ENCODE measurements around the gene ATF7.

Gene ATF7

GRCh38 chr12:53505086-53505485 is 121.1 kb downstream of the ATF7 start:
- Mint-ChIP-seq H3K9me3 (no peaks in the 10 kb centered on the region), H3K36me3 (ENCODE audit: low read depth) (peaks cover 7% of the 10 kb centered on the region), H3K4me1 (peaks cover 21% of the 10 kb centered on the region), H3K27ac (no peak overlapping the region), H3K4me3 (no peak overlapping the region), H3K27me3 (peaks cover 1% of the 10 kb centered on the region)
- DNase-seq (no peak), ATAC-seq (no peak)

- H3K27ac Mint-ChIP-seq = no peak overlapping the region
- H3K27me3 Mint-ChIP-seq = peaks cover 1% of the 10 kb centered on the region
- H3K4me3 Mint-ChIP-seq = no peak overlapping the region
- peaks cover 7% of the 10 kb centered on the region for H3K36me3 Mint-ChIP-seq (ENCODE audit: low read depth)
- H3K4me1 Mint-ChIP-seq = peaks cover 26% of the 10 kb centered on the region
- no peak for ATAC-seq
- H3K9me3 Mint-ChIP-seq = no peaks in the 10 kb centered on the region
- DNase-seq = no peak
These were observed 121.9 kb downstream of the ATF7 start for GRCh38 chr12:53504004-53504920.

DNA sequence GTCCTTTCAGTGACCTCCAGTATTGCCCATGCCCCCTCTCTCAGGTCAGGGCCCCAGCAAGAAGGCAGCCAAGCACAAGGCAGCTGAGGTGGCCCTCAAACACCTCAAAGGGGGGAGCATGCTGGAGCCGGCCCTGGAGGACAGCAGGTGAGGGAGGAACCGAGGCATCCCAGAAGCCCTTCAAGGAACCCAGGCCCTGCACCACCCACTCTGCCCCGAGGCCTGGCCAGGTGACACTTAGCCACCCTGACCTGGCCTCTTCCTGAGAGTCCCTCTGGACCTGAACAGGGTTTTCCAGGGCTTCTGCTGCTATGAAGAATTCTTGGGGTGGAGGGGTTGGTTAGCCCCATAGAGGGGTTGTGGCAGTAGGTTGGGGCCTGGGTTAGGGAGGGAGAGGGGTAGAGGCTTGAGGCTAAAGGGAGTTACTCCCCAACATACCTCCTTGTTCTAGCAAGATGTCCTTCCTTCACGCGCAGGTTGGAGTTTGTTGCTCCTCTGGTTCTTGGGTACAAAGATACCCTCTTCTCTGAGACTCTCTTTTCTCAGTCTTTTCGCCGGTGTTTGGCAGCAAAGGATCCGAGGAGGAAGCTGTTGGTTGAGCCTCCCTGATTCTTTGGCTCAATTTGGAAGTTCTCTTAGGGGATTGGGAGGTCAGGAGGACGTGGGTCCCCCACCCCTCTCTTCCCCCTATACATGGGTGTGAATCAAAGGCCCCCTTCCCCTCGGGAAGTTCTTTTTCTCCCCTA is 123.0 kb downstream of the ATF7 start:
- Mint-ChIP-seq H3K36me3 (ENCODE audit: low read depth) (peaks cover 7% of the 10 kb centered on the region), H3K4me1 (peaks cover 32% of the 10 kb centered on the region), H3K9me3 (no peaks in the 10 kb centered on the region), H3K27ac (no peak overlapping the region), H3K27me3 (peaks cover 1% of the 10 kb centered on the region), H3K4me3 (peak overlapping the region; percentile 88)
- DNase-seq = no peak
- no peak for ATAC-seq

- no peak for DNase-seq
- peaks cover 7% of the 10 kb centered on the region for H3K36me3 Mint-ChIP-seq (ENCODE audit: low read depth)
- H3K4me1 Mint-ChIP-seq = peaks cover 36% of the 10 kb centered on the region
- H3K9me3 Mint-ChIP-seq = no peaks in the 10 kb centered on the region
- H3K27ac Mint-ChIP-seq = peak overlapping the region; percentile 90
- peaks cover 1% of the 10 kb centered on the region for H3K27me3 Mint-ChIP-seq
- peak overlapping the region; percentile 88 for H3K4me3 Mint-ChIP-seq
- no peak for ATAC-seq
These were observed 123.9 kb downstream of the ATF7 start for GRCh38 chr12:53502331-53502730.

- Mint-ChIP-seq H3K27me3 (peaks cover 1% of the 10 kb centered on the region), H3K4me1 (peaks cover 37% of the 10 kb centered on the region)
- no peak for DNase-seq
These were observed 124.5 kb downstream of the ATF7 start for GRCh38 chr12:53501615-53502181.

GRCh38 chr12:53500776-53501614 is 125.2 kb downstream of the ATF7 start, which contains the start of gene TARBP2:
Gene TARBP2 (plus strand): TSS chr12:53501283. CDS start chr12:53501409, 126 bp downstream.
- Mint-ChIP-seq H3K9me3 (no peaks in the 10 kb centered on the region), H3K27me3 (peaks cover 1% of the 10 kb centered on the region), H3K4me3 (peak within 1 kb of the TSS; percentile 88), H3K36me3 (ENCODE audit: low read depth) (peaks cover 7% of the 10 kb centered on the region), H3K4me1 (peaks cover 37% of the 10 kb centered on the region), H3K27ac (peak within 1 kb of the TSS; percentile 90)
- ATAC-seq (peak; percentile 84), DNase-seq (peak; percentile 92)

More at GRCh38 chr12:53501615-53502181, 124.5 kb downstream of the ATF7 start:
- Mint-ChIP-seq H3K36me3 (ENCODE audit: low read depth) (peaks cover 7% of the 10 kb centered on the region), H3K27ac (peak overlapping the region; percentile 90), H3K9me3 (no peaks in the 10 kb centered on the region), H3K4me3 (peak overlapping the region; percentile 88)
- ATAC-seq = no peak

DNA sequence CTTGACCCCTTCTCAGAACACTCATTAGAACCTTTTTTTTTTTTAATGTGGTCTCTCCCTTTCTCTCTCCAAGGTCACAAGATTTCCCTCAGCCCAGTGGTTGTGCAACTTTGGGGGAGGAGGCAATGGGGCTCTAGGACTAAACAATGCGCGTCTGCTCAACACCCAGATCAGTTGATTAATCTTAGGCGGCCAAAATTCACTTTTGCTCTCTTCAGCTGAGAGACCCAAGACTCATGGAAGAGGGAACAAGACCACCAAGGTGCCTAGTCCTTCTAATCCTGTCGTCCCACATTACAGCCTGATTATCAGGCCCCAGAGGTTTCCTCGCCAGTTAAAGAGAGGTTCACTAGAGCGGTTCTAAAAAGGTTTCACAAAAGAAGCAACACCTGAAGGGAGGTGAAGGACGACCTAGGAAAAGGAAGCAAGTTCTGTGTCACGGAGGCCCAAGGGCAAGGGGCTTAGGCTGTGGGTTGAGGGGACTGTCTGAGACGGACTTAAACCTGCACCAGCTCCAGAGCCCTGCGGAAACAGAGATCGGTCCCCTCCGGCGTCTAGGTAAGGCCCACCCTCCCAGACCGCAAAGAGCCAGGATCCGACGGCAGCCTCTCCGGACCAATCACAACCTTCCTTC is 125.9 kb downstream of the ATF7 start:
- peaks cover 2% of the 10 kb centered on the region for H3K36me3 Mint-ChIP-seq (ENCODE audit: low read depth)
- DNase-seq (no peak), ATAC-seq (no peak)
- H3K4me1 Mint-ChIP-seq = peaks cover 37% of the 10 kb centered on the region
- peak overlapping the region; percentile 90 for H3K27ac Mint-ChIP-seq
- H3K27me3 Mint-ChIP-seq = peaks cover 1% of the 10 kb centered on the region
- peak overlapping the region; percentile 88 for H3K4me3 Mint-ChIP-seq
- no peaks in the 10 kb centered on the region for H3K9me3 Mint-ChIP-seq

GRCh38 chr12:53499266-53500141 is 126.7 kb downstream of the ATF7 start, which contains the start of gene MAP3K12:
Gene MAP3K12 (minus strand): TSS chr12:53499458. CDS start chr12:53487391, 12,067 bp downstream.
- Mint-ChIP-seq H3K27ac (peak within 1 kb of the TSS; percentile 90), H3K4me3 (peak within 1 kb of the TSS; percentile 88), H3K4me1 (peaks cover 37% of the 10 kb centered on the region), H3K27me3 (peaks cover 1% of the 10 kb centered on the region), H3K9me3 (no peaks in the 10 kb centered on the region), H3K36me3 (ENCODE audit: low read depth) (no peaks in the 10 kb centered on the region)
- ATAC-seq (no peak), DNase-seq (peak; percentile 68)

DNA sequence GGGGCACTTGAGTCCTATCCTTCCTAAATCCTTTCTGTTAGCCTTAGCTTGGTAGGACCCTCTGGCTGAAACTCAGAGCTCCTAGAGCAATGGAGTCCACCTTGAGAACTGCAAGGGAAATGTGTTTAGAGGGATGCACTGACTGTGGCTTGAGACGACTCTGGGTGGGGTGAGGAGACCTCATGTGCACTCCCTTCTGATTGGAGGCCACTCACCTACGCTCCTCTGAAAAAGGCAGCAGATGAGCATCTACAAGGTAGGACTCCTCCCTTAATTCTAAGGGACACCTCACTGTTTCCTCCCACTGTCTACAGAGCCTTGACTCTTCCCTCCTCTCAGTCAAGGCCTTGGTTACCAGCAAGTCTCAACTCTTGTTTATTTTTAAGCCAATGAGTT is 127.9 kb downstream of the ATF7 start:
- H3K27ac Mint-ChIP-seq = peak overlapping the region; percentile 44
- ATAC-seq (no peak), DNase-seq (no peak)
- H3K36me3 Mint-ChIP-seq (ENCODE audit: low read depth) = no peaks in the 10 kb centered on the region
- peaks cover 1% of the 10 kb centered on the region for H3K27me3 Mint-ChIP-seq
- H3K4me1 Mint-ChIP-seq = peaks cover 49% of the 10 kb centered on the region
- H3K4me3 Mint-ChIP-seq = peak overlapping the region; percentile 88
- no peaks in the 10 kb centered on the region for H3K9me3 Mint-ChIP-seq

DNA sequence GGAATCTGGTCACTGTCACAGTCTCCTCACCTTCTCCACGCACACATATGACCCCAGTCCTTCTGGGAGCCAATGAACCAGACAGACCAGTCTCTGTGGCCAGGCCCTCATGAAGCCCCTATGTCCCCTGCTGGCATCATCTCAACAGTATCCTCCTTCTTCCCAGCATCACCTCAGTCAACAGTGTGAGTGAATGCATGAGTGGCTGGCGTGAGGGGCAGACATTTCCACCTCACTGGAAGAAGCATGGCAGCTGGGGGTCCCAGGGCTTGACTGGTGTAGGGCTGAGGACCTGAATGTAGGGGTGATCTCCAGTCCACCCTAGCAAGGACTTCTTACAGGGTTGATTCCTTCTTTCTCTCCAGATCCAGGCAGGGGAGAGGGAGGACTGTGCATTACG is 128.7 kb downstream of the ATF7 start:
- Mint-ChIP-seq H3K9me3 (no peaks in the 10 kb centered on the region), H3K27ac (peak overlapping the region; percentile 21), H3K4me1 (peaks cover 49% of the 10 kb centered on the region), H3K27me3 (peaks cover 1% of the 10 kb centered on the region), H3K36me3 (ENCODE audit: low read depth) (no peaks in the 10 kb centered on the region), H3K4me3 (peak overlapping the region; percentile 88)
- DNase-seq (no peak), ATAC-seq (no peak)

- H3K4me1 Mint-ChIP-seq = peaks cover 48% of the 10 kb centered on the region
- no peak for DNase-seq
- no peak overlapping the region for H3K4me3 Mint-ChIP-seq
- peaks cover 1% of the 10 kb centered on the region for H3K27me3 Mint-ChIP-seq
- no peaks in the 10 kb centered on the region for H3K9me3 Mint-ChIP-seq
- H3K27ac Mint-ChIP-seq = no peak overlapping the region
- ATAC-seq = no peak
- H3K36me3 Mint-ChIP-seq (ENCODE audit: low read depth) = no peaks in the 10 kb centered on the region
These were observed 129.5 kb downstream of the ATF7 start for GRCh38 chr12:53496752-53497032.

DNA sequence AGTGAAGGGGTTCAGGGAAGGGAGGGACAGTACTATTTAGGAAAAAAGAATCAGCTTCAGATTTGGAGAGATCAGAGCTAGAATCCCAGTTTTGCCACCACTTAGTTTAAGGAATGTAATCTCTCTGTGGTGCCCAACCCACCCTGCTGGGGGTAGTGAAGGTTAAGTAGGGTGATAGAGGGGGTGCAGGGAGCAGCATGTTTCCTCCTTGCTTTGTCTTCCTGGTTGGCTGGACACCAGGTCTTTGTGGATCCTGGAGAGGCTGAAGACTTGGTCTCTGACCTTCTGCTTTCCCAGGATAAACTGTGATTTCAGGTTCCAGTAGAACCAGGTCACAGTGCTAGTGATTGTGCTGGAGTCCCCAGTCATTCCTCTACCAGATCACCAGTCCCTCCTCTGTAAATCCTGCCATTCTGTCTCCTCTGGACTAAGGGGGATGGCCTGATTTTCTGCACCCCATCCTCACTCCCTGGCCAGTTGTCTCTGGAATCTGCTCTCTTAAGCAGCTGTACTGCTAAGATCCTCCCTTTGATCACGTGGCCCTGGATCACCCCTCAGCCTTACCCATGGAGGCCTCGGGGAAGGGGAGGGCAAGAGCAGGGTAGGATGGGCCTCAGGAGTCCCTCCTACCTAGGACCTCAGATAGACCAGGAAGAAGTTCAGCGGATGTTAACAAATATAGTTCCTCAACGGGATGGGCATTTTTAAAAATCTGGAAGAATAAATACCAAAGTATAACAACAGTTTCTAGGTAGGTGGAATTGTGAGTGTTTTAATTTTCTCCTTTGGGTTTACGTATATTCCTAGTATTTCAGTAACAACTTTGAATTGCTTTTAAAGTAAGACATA is 130.1 kb downstream of the ATF7 start:
- Mint-ChIP-seq H3K4me3 (no peak overlapping the region), H3K36me3 (ENCODE audit: low read depth) (no peaks in the 10 kb centered on the region), H3K4me1 (peaks cover 48% of the 10 kb centered on the region), H3K9me3 (no peaks in the 10 kb centered on the region), H3K27ac (no peak overlapping the region), H3K27me3 (peaks cover 1% of the 10 kb centered on the region)
- ATAC-seq (no peak), DNase-seq (no peak)

All from activated naive CD8-positive, alpha-beta T cell treated with anti-CD3 and anti-CD28 coated beads, Interleukin-2, amount 50 U/mL, for 24 hours (primary cell).